ENCODE measurements around the gene CEP350.

- TF ChIP-seq SOX6 (IDR thresholded peaks at IDR 0.05) = no peak
- no peak for TF ChIP-seq SOX6 (CRISPR knock-in tag; IDR thresholded peaks at IDR 0.05)
- TF ChIP-seq ZNF781 (CRISPR knock-in tag; IDR thresholded peaks at IDR 0.05; ENCODE audit: borderline replicate concordance, not compliant biosample characterization) = no peak
- no peak for TF ChIP-seq ZNF382 (CRISPR knock-in tag; IDR thresholded peaks at IDR 0.05; ENCODE audit: borderline replicate concordance)
- no peak for TF ChIP-seq POLR2AphosphoS5 (IDR thresholded peaks at IDR 0.05; ENCODE audit: low read depth, low read length)
- TF ChIP-seq KDM5A (IDR thresholded peaks at IDR 0.05; ENCODE audit: borderline replicate concordance, low read length) = no peak
- TF ChIP-seq ZBTB21 (CRISPR knock-in tag; IDR thresholded peaks at IDR 0.05) = no peak
- no peak for TF ChIP-seq SIN3A (IDR thresholded peaks at IDR 0.05; ENCODE audit: borderline replicate concordance, low read depth, low read length)
- TF ChIP-seq TCF7 (IDR thresholded peaks at IDR 0.05; ENCODE audit: low read depth) = no peak
- no peak for TF ChIP-seq PLRG1 (conservative IDR thresholded peaks at IDR 0.05)
- no peak for TF ChIP-seq CENPX (CRISPR knock-in tag; IDR thresholded peaks at IDR 0.05)
- no peak for TF ChIP-seq NFAT5 (CRISPR knock-in tag; IDR thresholded peaks at IDR 0.05)
- no peak for TF ChIP-seq NFE2 (CRISPR knock-in tag; IDR thresholded peaks at IDR 0.05)
- no peak for TF ChIP-seq ZBTB43 (CRISPR knock-in tag; conservative IDR thresholded peaks at IDR 0.05)
Measured at GRCh38 chr1:180053594-180054567, 99.3 kb downstream of the CEP350 start.
